ENCODE data around the gene SPTLC1. TPM values are rescaled to one million over a fixed set of nuclear protein-coding genes. Genes with fewer than 3 reads are reported as not detected.
"Not testable (repeated sequence)": the region's sequence is repeated elsewhere in the genome, so short reads cannot be mapped to it uniquely, and the experiment has no call there.

The SPTLC1 gene
- total RNA-seq, 1 experiment from 2014 or later = 60.6 TPM

DNA sequence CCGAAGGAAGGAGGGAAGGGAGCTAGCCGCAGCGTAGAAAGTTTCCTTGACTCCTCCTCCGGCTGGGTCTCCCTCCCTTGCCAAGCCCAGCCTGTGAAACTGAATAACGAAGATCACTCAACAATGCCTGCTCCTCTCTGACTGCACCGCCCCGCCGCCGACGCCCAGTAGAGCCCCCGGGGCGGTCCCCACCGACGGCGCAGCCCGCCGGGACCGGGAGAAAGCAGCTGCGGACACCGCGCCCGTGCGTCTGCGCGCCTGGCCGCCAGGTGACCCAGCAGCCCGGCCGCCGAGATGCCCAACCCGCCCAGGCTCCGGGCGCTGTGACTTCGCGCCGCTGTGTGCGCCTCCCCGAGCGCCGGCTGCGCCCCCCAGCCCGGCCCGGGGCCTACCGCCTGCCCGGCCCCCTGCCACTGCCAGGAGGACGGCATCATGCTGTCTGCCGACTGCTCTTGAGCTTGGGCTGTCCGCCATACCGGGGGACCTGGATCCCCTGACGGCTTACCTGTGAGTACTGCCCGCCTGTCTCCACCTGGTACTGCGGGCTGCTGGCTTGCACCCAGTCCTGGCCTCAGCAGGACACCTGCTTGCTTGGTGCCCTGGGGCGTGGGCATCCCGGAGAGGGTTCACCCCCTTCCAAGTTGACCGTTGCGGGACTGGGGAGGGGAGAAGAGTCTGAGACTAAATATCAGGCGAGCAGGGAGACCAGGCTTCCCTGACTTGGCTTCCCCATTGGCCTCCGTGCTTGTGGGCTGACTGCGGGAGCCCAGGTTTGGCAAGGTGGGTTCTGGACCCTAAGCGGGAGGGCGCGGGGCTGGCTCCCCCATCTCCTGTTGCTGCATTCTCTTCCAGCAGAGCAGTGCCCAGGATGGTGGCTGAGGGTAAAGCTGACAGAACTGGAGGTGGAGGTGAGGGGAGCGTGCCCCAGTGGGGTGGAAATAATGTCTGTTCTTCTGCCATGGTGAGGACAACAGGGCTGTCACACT is 26.2 kb upstream of the SPTLC1 start:
- DNase-seq (ENCODE audit: low spot score) = no peak
- POLR2A ChIA-PET (ENCODE audit: low non-redundant PET) = no interaction called here
- Histone ChIP-seq H3K4me3 (ENCODE audit: low read depth, low read length, poor library complexity, severe bottlenecking) (peak overlapping the region; percentile 36), H3K9me3 (ENCODE audit: low read depth, low read length, poor library complexity, severe bottlenecking) (no peaks in the 10 kb centered on the region), H3K27me3 (replicated peaks; ENCODE audit: insufficient read depth, low read depth, low read length, poor library complexity) (peaks cover 10% of the 10 kb centered on the region), H3K27ac (ENCODE audit: low read depth, low read length, poor library complexity, severe bottlenecking) (no peak overlapping the region), H3K36me3 (ENCODE audit: insufficient read depth, low read length, poor library complexity, severe bottlenecking) (no peaks in the 10 kb centered on the region), H3K4me1 (ENCODE audit: insufficient read depth, low read length, poor library complexity, severe bottlenecking) (peaks cover 8% of the 10 kb centered on the region)
- intact Hi-C loops (cut with micrococcal nuclease; ENCODE audit: unreplicated experiment) = loop anchor here (5.0 kb wide), 2 partner anchors 101 to 491 kb away; no protein-coding TSS in a partner anchor
- TF ChIP-seq, protein P1, sequence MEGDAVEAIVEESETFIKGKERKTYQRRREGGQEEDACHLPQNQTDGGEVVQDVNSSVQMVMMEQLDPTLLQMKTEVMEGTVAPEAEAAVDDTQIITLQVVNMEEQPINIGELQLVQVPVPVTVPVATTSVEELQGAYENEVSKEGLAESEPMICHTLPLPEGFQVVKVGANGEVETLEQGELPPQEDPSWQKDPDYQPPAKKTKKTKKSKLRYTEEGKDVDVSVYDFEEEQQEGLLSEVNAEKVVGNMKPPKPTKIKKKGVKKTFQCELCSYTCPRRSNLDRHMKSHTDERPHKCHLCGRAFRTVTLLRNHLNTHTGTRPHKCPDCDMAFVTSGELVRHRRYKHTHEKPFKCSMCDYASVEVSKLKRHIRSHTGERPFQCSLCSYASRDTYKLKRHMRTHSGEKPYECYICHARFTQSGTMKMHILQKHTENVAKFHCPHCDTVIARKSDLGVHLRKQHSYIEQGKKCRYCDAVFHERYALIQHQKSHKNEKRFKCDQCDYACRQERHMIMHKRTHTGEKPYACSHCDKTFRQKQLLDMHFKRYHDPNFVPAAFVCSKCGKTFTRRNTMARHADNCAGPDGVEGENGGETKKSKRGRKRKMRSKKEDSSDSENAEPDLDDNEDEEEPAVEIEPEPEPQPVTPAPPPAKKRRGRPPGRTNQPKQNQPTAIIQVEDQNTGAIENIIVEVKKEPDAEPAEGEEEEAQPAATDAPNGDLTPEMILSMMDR (conservative IDR thresholded peaks at IDR 0.05; ENCODE audit: low read depth, low read length) = no peak
- no peak for TF ChIP-seq EZH2 (IDR thresholded peaks at IDR 0.05; ENCODE audit: borderline replicate concordance, low read depth, low read length, poor library complexity, severe bottlenecking)
- CTCF ChIA-PET = interaction anchor here (0.6 to 1.4 kb wide), 2 partner anchors 22 to 101 kb away, joined by 3 to 6 read pairs; no protein-coding TSS in a partner anchor
- no TSS peak for BruUV-seq (replicated peaks)

DNA sequence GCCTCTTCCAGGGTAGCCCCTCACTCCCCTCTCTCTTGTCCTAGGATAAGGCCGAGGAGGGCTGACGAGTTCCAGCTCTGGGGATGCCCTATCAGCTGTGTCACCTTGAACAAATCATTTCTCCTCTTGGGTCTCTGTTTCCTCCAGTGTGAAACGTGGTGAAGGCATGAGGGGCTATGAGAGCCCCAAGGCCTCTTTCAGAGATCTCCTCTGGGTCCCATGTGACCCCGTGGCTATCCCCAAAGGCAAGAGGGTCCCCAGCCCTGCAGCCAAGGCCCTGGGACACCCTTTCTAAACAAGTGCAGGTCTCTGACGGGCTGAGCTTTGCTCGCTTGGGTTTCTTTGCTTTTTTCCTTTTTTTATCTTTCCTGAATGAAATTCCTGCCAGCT is 25.5 kb upstream of the SPTLC1 start:
- H3K9me3 ChIP-seq (ENCODE audit: low read depth, low read length, poor library complexity, severe bottlenecking) = no peaks in the 10 kb centered on the region
- ChIA-PET POLR2A (ENCODE audit: low non-redundant PET) (no interaction called here), CTCF (interaction anchor here (0.6 to 1.4 kb wide), 7 partner anchors 8 to 816 kb away, joined by 3 to 8 read pairs (median 4); no protein-coding TSS in a partner anchor)
- no peak for DNase-seq (ENCODE audit: low spot score)
- peaks cover 10% of the 10 kb centered on the region for H3K27me3 ChIP-seq (replicated peaks; ENCODE audit: insufficient read depth, low read depth, low read length, poor library complexity)
- TF ChIP-seq, protein P1 (conservative IDR thresholded peaks at IDR 0.05; ENCODE audit: low read depth, low read length) = no peak
- TF ChIP-seq EZH2 (IDR thresholded peaks at IDR 0.05; ENCODE audit: borderline replicate concordance, low read depth, low read length, poor library complexity, severe bottlenecking) = no peak
- H3K4me1 ChIP-seq (ENCODE audit: insufficient read depth, low read length, poor library complexity, severe bottlenecking) = peaks cover 8% of the 10 kb centered on the region
- intact Hi-C loops (cut with micrococcal nuclease; ENCODE audit: unreplicated experiment) = loop anchor here (5.0 kb wide), 2 partner anchors 102 to 492 kb away; no protein-coding TSS in a partner anchor
- H3K27ac ChIP-seq (ENCODE audit: low read depth, low read length, poor library complexity, severe bottlenecking) = no peak overlapping the region
- H3K36me3 ChIP-seq (ENCODE audit: insufficient read depth, low read length, poor library complexity, severe bottlenecking) = no peaks in the 10 kb centered on the region
- BruUV-seq (replicated peaks) = no TSS peak
- H3K4me3 ChIP-seq (ENCODE audit: low read depth, low read length, poor library complexity, severe bottlenecking) = peak overlapping the region; percentile 36

DNA sequence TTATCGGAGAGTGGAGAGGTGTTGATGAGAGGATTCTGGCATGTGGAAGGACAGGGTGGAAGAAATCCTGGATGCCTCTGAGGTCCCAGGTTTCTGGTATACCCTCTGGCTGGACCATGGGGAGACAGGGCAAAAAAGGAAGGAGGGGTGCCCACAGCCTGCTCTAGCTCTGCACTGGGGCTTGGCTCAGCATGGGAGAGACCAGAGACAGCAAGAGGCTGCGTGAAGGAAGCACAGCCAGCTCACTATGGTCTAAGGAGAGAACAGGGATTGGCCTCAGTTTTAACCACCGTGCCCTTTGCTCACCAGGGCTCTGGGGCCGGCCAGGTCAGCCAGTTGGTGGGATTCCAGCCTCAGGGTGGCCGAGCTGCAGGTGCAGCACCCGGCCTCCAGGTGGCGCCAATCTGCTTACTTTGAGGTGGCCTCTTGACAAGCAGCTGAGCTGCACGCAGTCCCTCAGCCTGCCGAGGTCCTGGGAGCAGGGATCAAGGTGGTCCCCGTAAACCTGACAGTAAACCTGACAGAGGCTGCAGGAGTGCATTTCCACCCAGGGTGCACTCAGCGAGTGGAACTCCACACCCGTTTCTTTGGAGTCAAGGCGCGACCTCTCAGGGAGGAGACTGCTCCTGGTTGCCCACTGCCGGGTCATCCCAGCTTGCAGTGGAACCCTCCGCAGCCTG is 25.0 kb upstream of the SPTLC1 start:
- BruUV-seq (replicated peaks) = no TSS peak
- Histone ChIP-seq H3K4me1 (ENCODE audit: insufficient read depth, low read length, poor library complexity, severe bottlenecking) (peaks cover 8% of the 10 kb centered on the region), H3K27me3 (replicated peaks; ENCODE audit: insufficient read depth, low read depth, low read length, poor library complexity) (peaks cover 10% of the 10 kb centered on the region), H3K27ac (ENCODE audit: low read depth, low read length, poor library complexity, severe bottlenecking) (no peak overlapping the region), H3K36me3 (ENCODE audit: insufficient read depth, low read length, poor library complexity, severe bottlenecking) (no peaks in the 10 kb centered on the region), H3K9me3 (ENCODE audit: low read depth, low read length, poor library complexity, severe bottlenecking) (no peaks in the 10 kb centered on the region), H3K4me3 (ENCODE audit: low read depth, low read length, poor library complexity, severe bottlenecking) (peak overlapping the region; percentile 36)
- peak; percentile 68 for DNase-seq (ENCODE audit: low spot score)
- POLR2A ChIA-PET (ENCODE audit: low non-redundant PET) = no interaction called here
- TF ChIP-seq, protein P1 (conservative IDR thresholded peaks at IDR 0.05; ENCODE audit: low read depth, low read length) = peak; percentile 96
- TF ChIP-seq EZH2 (IDR thresholded peaks at IDR 0.05; ENCODE audit: borderline replicate concordance, low read depth, low read length, poor library complexity, severe bottlenecking) = no peak
- intact Hi-C loops (cut with micrococcal nuclease; ENCODE audit: unreplicated experiment) = loop anchor here (5.0 kb wide), 2 partner anchors 102 to 492 kb away; no protein-coding TSS in a partner anchor
- CTCF ChIA-PET = interaction anchor here (0.6 to 1.4 kb wide), 10 partner anchors 8 to 817 kb away, joined by 3 to 8 read pairs (median 4); no protein-coding TSS in a partner anchor

DNA sequence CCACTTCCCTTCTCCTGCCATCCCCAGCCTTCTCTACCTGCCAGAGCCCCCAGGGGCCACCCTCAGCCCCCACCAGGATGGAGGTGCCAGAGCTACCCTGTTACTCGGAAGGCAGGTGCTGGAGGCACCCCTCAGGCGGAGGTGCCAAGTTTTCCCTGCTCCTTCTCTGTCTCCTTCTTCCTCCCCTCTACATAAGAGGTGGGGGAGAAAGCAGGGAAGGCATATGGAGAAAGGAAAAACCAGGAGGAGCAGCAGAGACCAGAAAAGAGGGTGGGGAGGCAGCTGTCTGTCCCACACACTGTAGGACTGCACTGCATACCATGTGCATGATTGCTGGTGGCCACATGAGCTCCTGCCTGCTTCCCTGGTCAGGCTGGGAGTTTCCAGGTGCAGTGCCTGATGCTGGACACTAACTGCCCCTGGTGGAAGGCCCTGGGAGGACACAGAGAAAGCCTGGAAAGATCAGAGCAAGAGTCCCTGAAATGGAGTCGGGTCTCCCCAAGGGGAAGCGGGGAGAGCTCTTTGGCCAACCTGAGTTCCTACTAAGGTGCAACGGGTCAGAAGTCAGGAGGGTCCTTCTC is 23.8 kb upstream of the SPTLC1 start:
- CTCF ChIA-PET = interaction anchor here (0.8 to 1.5 kb wide), 7 partner anchors 8 to 652 kb away, joined by 3 to 7 read pairs (median 4); no protein-coding TSS in a partner anchor
- H3K27me3 ChIP-seq (replicated peaks; ENCODE audit: insufficient read depth, low read depth, low read length, poor library complexity); DNase-seq (ENCODE audit: low spot score); H3K36me3 ChIP-seq (ENCODE audit: insufficient read depth, low read length, poor library complexity, severe bottlenecking); H3K27ac ChIP-seq (ENCODE audit: low read depth, low read length, poor library complexity, severe bottlenecking); H3K9me3 ChIP-seq (ENCODE audit: low read depth, low read length, poor library complexity, severe bottlenecking); H3K4me1 ChIP-seq (ENCODE audit: insufficient read depth, low read length, poor library complexity, severe bottlenecking); BruUV-seq (replicated peaks); H3K4me3 ChIP-seq (ENCODE audit: low read depth, low read length, poor library complexity, severe bottlenecking); POLR2A ChIA-PET (ENCODE audit: low non-redundant PET): not testable (repeated sequence)
- intact Hi-C loops (cut with micrococcal nuclease; ENCODE audit: unreplicated experiment) = loop anchor here (2.0 kb wide), 1 partner anchor 652 kb away; no protein-coding TSS in a partner anchor
